K562 (cell line): ENCODE data around the gene TNNI2. TPM values are rescaled to one million over a fixed set of nuclear protein-coding genes. Genes with fewer than 3 reads are reported as not detected.

ENCODE experiments used
- ARID1B ChIP-seq: fragments of 450-650 bp; IDR thresholded peaks from 2 replicates; pipeline ENCODE4 v1.6.1; 2016; ENCODE audit warnings: antibody characterized with exemption, mild to moderate bottlenecking, inconsistent platforms
- CHD2 ChIP-seq: IDR thresholded peaks from 2 replicates; pipeline ENCODE4 v1.6.1; 2011; ENCODE audit warnings: low read depth, low read length
- HNRNPH1 ChIP-seq: fragments of 200-400 bp; formaldehyde crosslinking; optimal IDR thresholded peaks from 2 replicates; pipeline ENCODE3; 2017; ENCODE audit warnings: low read depth, mild to moderate bottlenecking, low read length, moderate library complexity
- MYBL2 ChIP-seq, 2 experiments: fragments of 450-650 bp in 1 of 2; sonication (generic) in 1 of 2; formaldehyde crosslinking in 1 of 2; IDR thresholded peaks; 2 replicates each; pipeline versions ENCODE4 v1.6.1 to v1.8.1; 2017 to 2022; ENCODE audit warnings: borderline replicate concordance in 1 of 2, inconsistent platforms in 1 of 2, low read depth in 1 of 2, mild to moderate bottlenecking in 1 of 2, missing genetic modification reagents in 1 of 2, moderate library complexity in 1 of 2
- NCOA2 ChIP-seq, 2 experiments: fragments of 450-650 bp; IDR thresholded peaks; 2 replicates each; pipeline ENCODE4 v1.6.1; 2018; ENCODE audit warnings: mild to moderate bottlenecking in 2 of 2, moderate library complexity in 1 of 2; ENCODE audit not compliant: partially characterized antibody in 2 of 2
- PYGO2 ChIP-seq: fragments of 450-650 bp; IDR thresholded peaks from 2 replicates; pipeline ENCODE4 v1.6.1; 2016; ENCODE audit warnings: mild to moderate bottlenecking, missing genetic modification characterization, moderate library complexity, missing compliant biosample characterization
- RBM22 ChIP-seq: fragments of 200-400 bp; formaldehyde crosslinking; IDR thresholded peaks from 2 replicates; pipeline ENCODE4 v1.6.1; 2018; ENCODE audit warnings: low read length, low read depth; ENCODE audit not compliant: poor library complexity, severe bottlenecking
- SMAD3 ChIP-seq: fragments of 450-650 bp; formaldehyde crosslinking; conservative IDR thresholded peaks from 2 replicates; pipeline ENCODE4 v1.4.0; 2020; ENCODE audit warnings: mild to moderate bottlenecking
- SMARCA4 ChIP-seq: fragments of 450-650 bp; IDR thresholded peaks from 2 replicates; pipeline ENCODE4 v1.6.1; 2016
- ZNF347 ChIP-seq: fragments of 450-650 bp; formaldehyde crosslinking; IDR thresholded peaks from 2 replicates; pipeline ENCODE4 v1.4.0; 2020; ENCODE audit warnings: low read depth, mild to moderate bottlenecking, moderate library complexity
- ZNF561 ChIP-seq: fragments of 450-650 bp; formaldehyde crosslinking; conservative IDR thresholded peaks from 2 replicates; pipeline ENCODE4 v1.4.0; 2020; ENCODE audit warnings: mild to moderate bottlenecking, moderate library complexity
- ZNF707 ChIP-seq: fragments of 250-450 bp; sonication (Bioruptor Pico); conservative IDR thresholded peaks from 2 replicates; pipeline ENCODE4 v1.8.0; 2022; ENCODE audit warnings: inconsistent platforms, mild to moderate bottlenecking, moderate library complexity
- ZNF785 ChIP-seq: fragments of 250-450 bp; sonication (Bioruptor Pico); IDR thresholded peaks from 2 replicates; pipeline ENCODE4 v1.4.0; 2020; ENCODE audit warnings: mild to moderate bottlenecking
- ZNF830 ChIP-seq: fragments of 250-450 bp; sonication (Bioruptor Pico); IDR thresholded peaks from 2 replicates; pipeline ENCODE4 v1.5.0; 2021; ENCODE audit warnings: mild to moderate bottlenecking
- polyA plus RNA-seq, 8 experiments: library from polyadenylated mRNA; depleted of rRNA in 4 of 8; stranded (reverse) in 5 of 8; unstranded in 3 of 8; fragments of >200 nt; fragmentation: Nextera tagmentation in 2 of 8; fragmentation: Illumina TruSeq in 1 of 8; extraction: Ambion mirVana in 2 of 8; extraction: Trizol in 1 of 8; gene quantifications; 2 replicates each; pipeline versions ENCODE4 v1.2.1 to v1.2.3, GENCODE V29; 2011 to 2014; ENCODE audit warnings: inconsistent platforms in 1 of 8, missing spikeins in 1 of 8
- total RNA-seq, 7 experiments: library from RNA; depleted of rRNA in 6 of 7; stranded (reverse); fragments of >200 nt in 6 of 7; fragmentation: Illumina TruSeq in 2 of 7; extraction: Trizol in 2 of 7; gene quantifications; 2 replicates each; pipeline versions ENCODE4 v1.2.1 to v1.2.3, GENCODE V29; 2011 to 2021; ENCODE audit warnings: low replicate concordance in 1 of 7
- TF ChIP-seq, protein P1 (sequence below): sonication (generic); formaldehyde crosslinking; IDR thresholded peaks from 2 replicates; pipeline ENCODE4 v1.9.0; 2022; ENCODE audit warnings: mild to moderate bottlenecking, missing genetic modification reagents
- TF ChIP-seq, protein P2 (sequence below): sonication (generic); formaldehyde crosslinking; IDR thresholded peaks from 2 replicates; pipeline ENCODE4 v1.8.0; 2022; ENCODE audit warnings: mild to moderate bottlenecking, low read depth, missing genetic modification reagents
- TF ChIP-seq, protein P3 (sequence below), 2 experiments: IDR thresholded peaks in 1 of 2; conservative IDR thresholded peaks in 1 of 2; 2 replicates each; pipeline ENCODE4 v1.6.1; 2016; ENCODE audit warnings: low read depth in 2 of 2, mild to moderate bottlenecking in 1 of 2, missing compliant biosample characterization in 1 of 2, missing genetic modification characterization in 1 of 2, moderate library complexity in 1 of 2
- TF ChIP-seq, protein P4 (sequence below): fragments of 450-650 bp; IDR thresholded peaks from 2 replicates; pipeline ENCODE4 v1.7.1; 2018; ENCODE audit warnings: mild to moderate bottlenecking, low read depth; ENCODE audit not compliant: partially characterized antibody
- TF ChIP-seq, protein P5 (sequence below): fragments of 250-450 bp; sonication (Bioruptor Pico); IDR thresholded peaks from 2 replicates; pipeline ENCODE4 v1.5.0; 2021

The TNNI2 gene
- total and polyA plus RNA-seq, 9 of the 15 experiments (the other 6 are each of a cell fraction or from before 2014, with no cell fraction given), result not detected

DNA sequence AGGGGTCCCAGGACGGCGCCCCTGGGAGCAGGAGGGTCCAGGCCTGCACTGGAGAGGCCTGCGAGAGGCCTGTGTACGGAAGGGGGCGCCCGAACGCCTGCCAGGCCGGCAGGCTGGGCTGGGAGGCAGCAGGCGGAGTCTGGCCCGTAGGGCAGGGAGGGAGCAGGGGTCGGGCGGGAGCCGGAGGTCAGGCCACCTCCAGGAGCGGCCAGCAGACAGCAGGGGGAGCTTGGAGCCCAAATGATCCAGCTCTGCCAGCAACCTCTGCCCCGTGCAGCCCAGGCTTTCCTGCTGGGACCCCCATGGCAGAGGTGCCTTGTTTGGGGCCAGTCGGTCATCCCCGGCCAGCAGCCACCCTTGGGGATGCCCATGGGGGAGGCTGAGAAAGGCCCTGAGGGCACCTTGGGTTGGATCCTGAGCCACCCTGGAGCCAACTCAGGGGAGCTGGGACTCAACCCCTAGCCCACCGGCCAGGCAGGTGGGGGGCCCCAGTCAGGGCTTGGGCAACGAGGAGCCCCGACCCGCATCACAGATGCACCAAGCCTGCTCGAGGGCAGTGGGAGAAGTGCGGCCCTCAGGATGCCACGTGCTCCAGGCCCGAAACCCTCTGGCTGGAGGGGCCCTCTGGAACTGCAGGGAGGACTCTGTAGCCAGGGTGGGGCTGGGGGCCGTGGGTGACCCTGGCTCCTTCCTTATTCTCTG, 13.6 kb upstream of the TNNI2 start (continued):
- TF ChIP-seq, protein P1, sequence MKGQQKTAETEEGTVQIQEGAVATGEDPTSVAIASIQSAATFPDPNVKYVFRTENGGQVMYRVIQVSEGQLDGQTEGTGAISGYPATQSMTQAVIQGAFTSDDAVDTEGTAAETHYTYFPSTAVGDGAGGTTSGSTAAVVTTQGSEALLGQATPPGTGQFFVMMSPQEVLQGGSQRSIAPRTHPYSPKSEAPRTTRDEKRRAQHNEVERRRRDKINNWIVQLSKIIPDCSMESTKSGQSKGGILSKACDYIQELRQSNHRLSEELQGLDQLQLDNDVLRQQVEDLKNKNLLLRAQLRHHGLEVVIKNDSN (CRISPR knock-in tag), result no peak
- TF ChIP-seq, protein P2, sequence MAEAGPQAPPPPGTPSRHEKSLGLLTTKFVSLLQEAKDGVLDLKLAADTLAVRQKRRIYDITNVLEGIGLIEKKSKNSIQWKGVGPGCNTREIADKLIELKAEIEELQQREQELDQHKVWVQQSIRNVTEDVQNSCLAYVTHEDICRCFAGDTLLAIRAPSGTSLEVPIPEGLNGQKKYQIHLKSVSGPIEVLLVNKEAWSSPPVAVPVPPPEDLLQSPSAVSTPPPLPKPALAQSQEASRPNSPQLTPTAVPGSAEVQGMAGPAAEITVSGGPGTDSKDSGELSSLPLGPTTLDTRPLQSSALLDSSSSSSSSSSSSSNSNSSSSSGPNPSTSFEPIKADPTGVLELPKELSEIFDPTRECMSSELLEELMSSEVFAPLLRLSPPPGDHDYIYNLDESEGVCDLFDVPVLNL (CRISPR knock-in tag), result no peak
- TF ChIP-seq HNRNPH1, result no peak
- no peak for TF ChIP-seq MYBL2 (IDR thresholded peaks at IDR 0.05; ENCODE audit: low read depth)
- no peak for TF ChIP-seq MYBL2 (CRISPR knock-in tag; IDR thresholded peaks at IDR 0.05; ENCODE audit: borderline replicate concordance)
- TF ChIP-seq, protein P3, sequence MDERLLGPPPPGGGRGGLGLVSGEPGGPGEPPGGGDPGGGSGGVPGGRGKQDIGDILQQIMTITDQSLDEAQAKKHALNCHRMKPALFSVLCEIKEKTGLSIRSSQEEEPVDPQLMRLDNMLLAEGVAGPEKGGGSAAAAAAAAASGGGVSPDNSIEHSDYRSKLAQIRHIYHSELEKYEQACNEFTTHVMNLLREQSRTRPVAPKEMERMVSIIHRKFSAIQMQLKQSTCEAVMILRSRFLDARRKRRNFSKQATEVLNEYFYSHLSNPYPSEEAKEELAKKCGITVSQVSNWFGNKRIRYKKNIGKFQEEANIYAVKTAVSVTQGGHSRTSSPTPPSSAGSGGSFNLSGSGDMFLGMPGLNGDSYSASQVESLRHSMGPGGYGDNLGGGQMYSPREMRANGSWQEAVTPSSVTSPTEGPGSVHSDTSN (CRISPR knock-in tag; IDR thresholded peaks at IDR 0.05; ENCODE audit: low read depth), result no peak
- TF ChIP-seq, protein P3 (tag; conservative IDR thresholded peaks at IDR 0.05; ENCODE audit: low read depth), result no peak
- TF ChIP-seq RBM22, result no peak
- TF ChIP-seq ZNF707 (CRISPR knock-in tag), result no peak
- TF ChIP-seq, protein P4, sequence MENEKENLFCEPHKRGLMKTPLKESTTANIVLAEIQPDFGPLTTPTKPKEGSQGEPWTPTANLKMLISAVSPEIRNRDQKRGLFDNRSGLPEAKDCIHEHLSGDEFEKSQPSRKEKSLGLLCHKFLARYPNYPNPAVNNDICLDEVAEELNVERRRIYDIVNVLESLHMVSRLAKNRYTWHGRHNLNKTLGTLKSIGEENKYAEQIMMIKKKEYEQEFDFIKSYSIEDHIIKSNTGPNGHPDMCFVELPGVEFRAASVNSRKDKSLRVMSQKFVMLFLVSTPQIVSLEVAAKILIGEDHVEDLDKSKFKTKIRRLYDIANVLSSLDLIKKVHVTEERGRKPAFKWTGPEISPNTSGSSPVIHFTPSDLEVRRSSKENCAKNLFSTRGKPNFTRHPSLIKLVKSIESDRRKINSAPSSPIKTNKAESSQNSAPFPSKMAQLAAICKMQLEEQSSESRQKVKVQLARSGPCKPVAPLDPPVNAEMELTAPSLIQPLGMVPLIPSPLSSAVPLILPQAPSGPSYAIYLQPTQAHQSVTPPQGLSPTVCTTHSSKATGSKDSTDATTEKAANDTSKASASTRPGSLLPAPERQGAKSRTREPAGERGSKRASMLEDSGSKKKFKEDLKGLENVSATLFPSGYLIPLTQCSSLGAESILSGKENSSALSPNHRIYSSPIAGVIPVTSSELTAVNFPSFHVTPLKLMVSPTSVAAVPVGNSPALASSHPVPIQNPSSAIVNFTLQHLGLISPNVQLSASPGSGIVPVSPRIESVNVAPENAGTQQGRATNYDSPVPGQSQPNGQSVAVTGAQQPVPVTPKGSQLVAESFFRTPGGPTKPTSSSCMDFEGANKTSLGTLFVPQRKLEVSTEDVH, result no peak
- no peak for TF ChIP-seq ZNF561
- no peak for TF ChIP-seq ZNF830 (CRISPR knock-in tag)
- no peak for TF ChIP-seq NCOA2 (IDR thresholded peaks at IDR 0.05; ENCODE audit: partially characterized antibody in 2 of 2)
- no peak for TF ChIP-seq PYGO2 (tag)
- TF ChIP-seq, protein P5, sequence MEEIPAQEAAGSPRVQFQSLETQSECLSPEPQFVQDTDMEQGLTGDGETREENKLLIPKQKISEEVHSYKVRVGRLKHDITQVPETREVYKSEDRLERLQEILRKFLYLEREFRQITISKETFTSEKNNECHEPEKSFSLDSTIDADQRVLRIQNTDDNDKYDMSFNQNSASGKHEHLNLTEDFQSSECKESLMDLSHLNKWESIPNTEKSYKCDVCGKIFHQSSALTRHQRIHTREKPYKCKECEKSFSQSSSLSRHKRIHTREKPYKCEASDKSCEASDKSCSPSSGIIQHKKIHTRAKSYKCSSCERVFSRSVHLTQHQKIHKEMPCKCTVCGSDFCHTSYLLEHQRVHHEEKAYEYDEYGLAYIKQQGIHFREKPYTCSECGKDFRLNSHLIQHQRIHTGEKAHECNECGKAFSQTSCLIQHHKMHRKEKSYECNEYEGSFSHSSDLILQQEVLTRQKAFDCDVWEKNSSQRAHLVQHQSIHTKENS (CRISPR knock-in tag), result no peak
- TF ChIP-seq CHD2, result no peak
- TF ChIP-seq ZNF785, result no peak
- TF ChIP-seq ZNF347 (CRISPR knock-in tag), result no peak
- no peak for TF ChIP-seq SMARCA4
- TF ChIP-seq ARID1B, result no peak
- no peak for TF ChIP-seq SMAD3 (CRISPR knock-in tag)
